Measurements from ENCODE around the gene MSRB1. TPM values are rescaled to one million over a fixed set of nuclear protein-coding genes. Genes with fewer than 3 reads are reported as not detected.

The MSRB1 gene
- total RNA-seq, 1 donor from 2014 or later = 11.7 TPM

GRCh38 chr16:1947369-1947670 lies 4.3 kb upstream of the MSRB1 start:
- no peak for DNase-seq (ENCODE audit: low read depth)
- no peak overlapping the region for H3K4me3 ChIP-seq (ENCODE audit: low read depth, low read length)
- H3K27me3 ChIP-seq (ENCODE audit: control insufficient read depth, insufficient read depth, low read length) = peaks cover 2% of the 10 kb centered on the region
- H3K36me3 ChIP-seq (ENCODE audit: control insufficient read depth, insufficient read depth, low read length) = no peaks in the 10 kb centered on the region
- TF ChIP-seq, protein P1, sequence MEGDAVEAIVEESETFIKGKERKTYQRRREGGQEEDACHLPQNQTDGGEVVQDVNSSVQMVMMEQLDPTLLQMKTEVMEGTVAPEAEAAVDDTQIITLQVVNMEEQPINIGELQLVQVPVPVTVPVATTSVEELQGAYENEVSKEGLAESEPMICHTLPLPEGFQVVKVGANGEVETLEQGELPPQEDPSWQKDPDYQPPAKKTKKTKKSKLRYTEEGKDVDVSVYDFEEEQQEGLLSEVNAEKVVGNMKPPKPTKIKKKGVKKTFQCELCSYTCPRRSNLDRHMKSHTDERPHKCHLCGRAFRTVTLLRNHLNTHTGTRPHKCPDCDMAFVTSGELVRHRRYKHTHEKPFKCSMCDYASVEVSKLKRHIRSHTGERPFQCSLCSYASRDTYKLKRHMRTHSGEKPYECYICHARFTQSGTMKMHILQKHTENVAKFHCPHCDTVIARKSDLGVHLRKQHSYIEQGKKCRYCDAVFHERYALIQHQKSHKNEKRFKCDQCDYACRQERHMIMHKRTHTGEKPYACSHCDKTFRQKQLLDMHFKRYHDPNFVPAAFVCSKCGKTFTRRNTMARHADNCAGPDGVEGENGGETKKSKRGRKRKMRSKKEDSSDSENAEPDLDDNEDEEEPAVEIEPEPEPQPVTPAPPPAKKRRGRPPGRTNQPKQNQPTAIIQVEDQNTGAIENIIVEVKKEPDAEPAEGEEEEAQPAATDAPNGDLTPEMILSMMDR (IDR thresholded peaks at IDR 0.05; ENCODE audit: insufficient read depth, low read length, poor library complexity, severe bottlenecking) = no peak

DNA sequence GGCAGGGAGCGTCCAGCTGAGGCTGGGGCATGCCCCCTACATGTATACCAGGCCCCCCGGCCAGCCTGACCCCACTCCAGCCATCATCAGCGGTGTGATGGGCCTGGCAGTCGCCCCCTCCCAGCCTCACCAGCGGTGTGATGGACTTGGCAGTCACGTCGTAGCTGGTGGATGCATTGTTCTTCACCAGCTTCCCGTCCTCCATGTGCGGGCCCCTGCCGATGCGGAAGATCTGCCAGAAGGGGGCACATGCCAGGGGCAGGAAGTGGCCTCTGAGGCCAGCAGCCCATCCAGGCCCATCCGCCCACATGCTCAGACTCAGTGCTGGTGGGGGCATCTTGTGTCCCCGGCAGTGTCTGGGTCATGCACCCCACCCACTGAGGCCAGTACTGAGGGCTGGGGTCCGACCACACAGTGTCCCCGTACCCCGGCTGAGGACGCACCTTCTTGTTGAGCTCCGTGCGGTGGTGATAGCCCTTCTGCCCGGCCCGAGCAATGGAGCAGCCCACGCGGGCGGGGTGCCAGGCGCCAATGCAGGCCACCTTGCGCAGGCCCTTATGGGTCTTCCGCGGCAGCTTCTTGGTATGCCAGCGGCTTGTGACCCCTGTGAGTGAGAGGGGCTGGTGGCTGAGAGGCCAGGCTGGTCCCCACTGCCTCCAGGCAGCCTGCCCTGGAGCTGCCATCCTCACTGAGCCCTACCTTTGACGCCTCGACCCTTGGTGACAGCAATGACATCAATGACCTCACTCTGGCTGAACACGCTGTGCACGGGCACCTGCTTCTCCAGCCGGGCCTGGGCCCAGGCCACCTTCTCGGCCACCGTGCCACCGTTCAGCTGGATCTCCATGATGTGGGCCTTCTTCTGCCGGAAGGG lies 3.7 kb upstream of the MSRB1 start:
- TF ChIP-seq, protein P1 (IDR thresholded peaks at IDR 0.05; ENCODE audit: insufficient read depth, low read length, poor library complexity, severe bottlenecking) = no peak
- no peaks in the 10 kb centered on the region for H3K36me3 ChIP-seq (ENCODE audit: control insufficient read depth, insufficient read depth, low read length)
- DNase-seq (ENCODE audit: low read depth) = no peak

DNA sequence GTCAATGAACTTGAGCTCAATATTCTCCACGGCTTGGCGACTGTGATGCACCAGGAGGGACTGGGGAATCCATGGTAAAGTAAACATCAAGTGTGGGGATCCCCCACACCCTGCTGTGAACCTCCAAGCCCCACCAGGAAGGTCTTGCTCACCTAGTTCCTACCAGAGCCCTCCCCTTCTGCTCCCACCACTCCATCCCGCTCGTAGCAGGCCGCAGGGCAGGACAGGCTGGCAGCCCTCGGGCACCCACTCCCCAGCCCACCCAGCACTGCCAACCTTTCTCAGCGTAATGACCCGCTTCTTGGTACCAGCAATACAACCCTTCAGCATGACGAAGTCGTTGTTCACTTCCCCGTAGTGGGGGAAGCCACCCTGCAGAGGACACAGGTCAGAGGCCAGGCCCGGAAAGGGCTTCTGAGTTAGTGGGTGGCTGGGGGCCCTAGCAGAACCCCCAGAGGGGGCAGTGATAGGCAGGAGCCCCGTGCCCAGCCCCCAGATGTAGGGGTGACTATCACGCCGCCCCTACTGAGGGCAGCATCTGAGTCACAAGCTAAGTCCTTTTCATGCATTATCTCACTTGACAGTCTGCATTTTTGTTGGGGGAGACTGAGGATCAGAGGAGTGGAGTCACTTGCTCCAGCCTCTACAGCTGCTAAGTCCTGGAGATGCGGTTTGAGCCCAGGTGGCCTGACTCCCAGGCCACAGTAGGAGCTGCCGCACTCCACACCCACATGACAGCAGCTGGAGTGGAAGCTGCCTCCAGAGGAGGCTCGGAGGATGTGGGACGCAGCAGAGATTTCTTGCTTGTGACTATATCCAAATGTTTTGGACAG lies 2.8 kb upstream of the MSRB1 start:
- Histone ChIP-seq H3K27me3 (ENCODE audit: control insufficient read depth, insufficient read depth, low read length) (peaks cover 2% of the 10 kb centered on the region), H3K36me3 (ENCODE audit: control insufficient read depth, insufficient read depth, low read length) (no peaks in the 10 kb centered on the region), H3K4me3 (ENCODE audit: low read depth, low read length) (no peak overlapping the region)
- TF ChIP-seq, protein P1 (IDR thresholded peaks at IDR 0.05; ENCODE audit: insufficient read depth, low read length, poor library complexity, severe bottlenecking) = no peak
- no peak for DNase-seq (ENCODE audit: low read depth)

More for the DNA sequence above, 3.7 kb upstream of the MSRB1 start:
- Histone ChIP-seq H3K4me3 (ENCODE audit: low read depth, low read length) (no peak overlapping the region), H3K27me3 (ENCODE audit: control insufficient read depth, insufficient read depth, low read length) (peaks cover 2% of the 10 kb centered on the region)

GRCh38 chr16:1944612-1945199 lies 1.7 kb upstream of the MSRB1 start:
- no peak for DNase-seq (ENCODE audit: low read depth)
- no peaks in the 10 kb centered on the region for H3K36me3 ChIP-seq (ENCODE audit: control insufficient read depth, insufficient read depth, low read length)
- peaks cover 2% of the 10 kb centered on the region for H3K27me3 ChIP-seq (ENCODE audit: control insufficient read depth, insufficient read depth, low read length)
- H3K4me3 ChIP-seq (ENCODE audit: low read depth, low read length) = no peak overlapping the region
- TF ChIP-seq, protein P1 (IDR thresholded peaks at IDR 0.05; ENCODE audit: insufficient read depth, low read length, poor library complexity, severe bottlenecking) = no peak

DNA sequence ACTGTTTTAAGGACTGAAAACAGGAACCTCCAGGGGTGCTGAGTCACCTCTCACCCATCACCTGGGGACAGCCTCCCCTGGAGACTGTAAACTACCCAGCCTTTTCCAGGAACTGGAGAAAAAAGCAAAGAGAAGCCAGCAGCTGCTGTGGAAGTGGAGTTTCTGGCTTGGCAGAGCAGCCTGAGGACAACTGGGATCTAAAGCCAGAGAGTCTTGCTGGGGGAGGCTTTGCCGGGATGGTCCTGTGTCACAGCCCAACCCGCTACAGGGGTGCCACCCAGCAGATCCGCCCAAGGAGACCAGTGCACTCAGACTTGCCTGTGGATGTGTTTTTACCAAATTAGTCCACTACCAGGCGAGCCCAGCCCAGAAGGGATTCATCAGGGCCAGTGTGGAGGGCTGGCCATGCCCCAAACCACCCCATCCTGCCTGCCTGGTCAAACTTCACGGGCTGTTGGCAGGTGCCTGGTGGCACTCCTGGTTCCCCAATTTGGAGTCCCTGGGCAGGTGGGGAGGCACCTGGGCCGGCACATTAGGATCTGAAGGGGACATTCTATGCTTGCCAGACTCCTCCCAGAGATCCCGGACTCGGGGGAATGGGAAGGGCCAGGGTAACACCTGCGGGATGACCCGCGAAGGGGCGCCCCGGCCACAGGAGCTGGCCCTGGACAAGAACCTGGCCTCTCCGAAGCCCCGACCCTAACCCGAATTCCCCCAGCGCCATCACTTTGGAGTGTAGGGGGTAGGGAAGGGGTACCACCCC lies 771 bp downstream of the MSRB1 start:
- Histone ChIP-seq H3K27me3 (ENCODE audit: control insufficient read depth, insufficient read depth, low read length) (peaks cover 2% of the 10 kb centered on the region), H3K4me3 (ENCODE audit: low read depth, low read length) (peak overlapping the region; percentile 76), H3K36me3 (ENCODE audit: control insufficient read depth, insufficient read depth, low read length) (peaks cover 2% of the 10 kb centered on the region)
- TF ChIP-seq, protein P1 (IDR thresholded peaks at IDR 0.05; ENCODE audit: insufficient read depth, low read length, poor library complexity, severe bottlenecking) = no peak
- no peak for DNase-seq (ENCODE audit: low read depth)
